ENCODE data around the gene CSGALNACT2. TPM values are rescaled to one million over a fixed set of nuclear protein-coding genes. Genes with fewer than 3 reads are reported as not detected.

Gene CSGALNACT2
- total RNA-seq, 1 experiment from 2014 or later = 9.2 TPM

- H3K9me3 ChIP-seq (ENCODE audit: low read length) = no peaks in the 10 kb centered on the region
- DNase-seq = no peak
- no peaks in the 10 kb centered on the region for H3K9me2 ChIP-seq (replicated peaks; ENCODE audit: insufficient read depth, low read length)
- H2AFZ ChIP-seq (ENCODE audit: low read length) = no peak overlapping the region
- no peaks in the 10 kb centered on the region for H4K20me1 ChIP-seq (ENCODE audit: insufficient read depth, low read depth, low read length)
- no peak overlapping the region for H3K4me3 ChIP-seq (ENCODE audit: low read length)
- H3K27me3 ChIP-seq (ENCODE audit: low read length) = no peaks in the 10 kb centered on the region
- H3K79me2 ChIP-seq (ENCODE audit: low read length) = no peaks in the 10 kb centered on the region
- no peak overlapping the region for H3K4me2 ChIP-seq (ENCODE audit: low read depth, low read length, poor library complexity, severe bottlenecking)
- no peak overlapping the region for H3K27ac ChIP-seq (ENCODE audit: low read length)
- H3K9ac ChIP-seq (ENCODE audit: low read length) = no peak overlapping the region
- H3K36me3 ChIP-seq (ENCODE audit: insufficient read depth, low read length) = no peaks in the 10 kb centered on the region
- peaks cover 9% of the 10 kb centered on the region for H3K4me1 ChIP-seq (ENCODE audit: low read length)
Measured at GRCh38 chr10:43132867-43133787, 5.1 kb upstream of the CSGALNACT2 start.

GRCh38 chr10:43134126-43134905 is 3.9 kb upstream of the CSGALNACT2 start:
- no peak overlapping the region for H3K27ac ChIP-seq (ENCODE audit: low read length)

GRCh38 chr10:43135064-43135463 is 3.2 kb upstream of the CSGALNACT2 start:
- Histone ChIP-seq H3K79me2 (ENCODE audit: low read length) (peaks cover 16% of the 10 kb centered on the region), H2AFZ (ENCODE audit: low read length) (no peak overlapping the region), H3K4me1 (ENCODE audit: low read length) (peaks cover 20% of the 10 kb centered on the region), H4K20me1 (ENCODE audit: insufficient read depth, low read depth, low read length) (no peaks in the 10 kb centered on the region; the same call in 1 of the 2 replicates), H3K9ac (ENCODE audit: low read length) (no peak overlapping the region), H3K4me3 (ENCODE audit: low read length) (no peak overlapping the region), H3K9me2 (replicated peaks; ENCODE audit: insufficient read depth, low read length) (no peaks in the 10 kb centered on the region), H3K4me2 (ENCODE audit: low read depth, low read length, poor library complexity, severe bottlenecking) (no peak overlapping the region), H3K27me3 (ENCODE audit: low read length) (no peaks in the 10 kb centered on the region), H3K9me3 (ENCODE audit: low read length) (no peaks in the 10 kb centered on the region), H3K27ac (ENCODE audit: low read length) (no peak overlapping the region), H3K36me3 (ENCODE audit: insufficient read depth, low read length) (no peaks in the 10 kb centered on the region)
- no peak for DNase-seq

More at GRCh38 chr10:43134126-43134905, 3.9 kb upstream of the CSGALNACT2 start:
- DNase-seq = no peak
- H3K27me3 ChIP-seq (ENCODE audit: low read length) = no peaks in the 10 kb centered on the region
- H3K9me3 ChIP-seq (ENCODE audit: low read length) = no peaks in the 10 kb centered on the region
- no peak overlapping the region for H2AFZ ChIP-seq (ENCODE audit: low read length)
- no peak overlapping the region for H3K4me2 ChIP-seq (ENCODE audit: low read depth, low read length, poor library complexity, severe bottlenecking)
- H3K36me3 ChIP-seq (ENCODE audit: insufficient read depth, low read length) = no peaks in the 10 kb centered on the region
- peaks cover 12% of the 10 kb centered on the region for H3K4me1 ChIP-seq (ENCODE audit: low read length)
- peaks cover 9% of the 10 kb centered on the region for H3K79me2 ChIP-seq (ENCODE audit: low read length)
- no peak overlapping the region for H3K4me3 ChIP-seq (ENCODE audit: low read length)
- no peak overlapping the region for H3K9ac ChIP-seq (ENCODE audit: low read length)
- no peaks in the 10 kb centered on the region for H4K20me1 ChIP-seq (ENCODE audit: insufficient read depth, low read depth, low read length)
- H3K9me2 ChIP-seq (replicated peaks; ENCODE audit: insufficient read depth, low read length) = no peaks in the 10 kb centered on the region

DNA sequence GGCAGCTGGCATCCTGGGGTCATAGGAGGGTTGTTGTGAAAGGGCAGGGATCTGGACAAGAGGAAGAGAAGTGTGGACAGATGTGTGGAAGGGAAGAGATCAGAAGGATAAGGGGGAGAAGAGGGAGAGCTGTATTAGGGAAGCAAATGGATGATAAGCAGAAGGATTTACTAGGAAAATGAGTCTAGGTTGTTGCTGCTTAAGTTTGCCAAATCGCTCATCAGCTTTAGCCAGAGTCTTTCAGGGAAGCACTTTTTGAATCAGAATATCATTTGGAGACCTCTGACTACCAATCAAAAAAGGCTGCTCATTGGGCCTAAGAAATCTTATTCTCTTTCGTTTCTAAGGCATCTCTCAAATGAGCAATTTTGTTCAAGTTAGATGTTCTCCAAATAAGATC is 2.6 kb upstream of the CSGALNACT2 start:
- Histone ChIP-seq H3K27me3 (ENCODE audit: low read length) (no peaks in the 10 kb centered on the region), H3K4me3 (ENCODE audit: low read length) (no peak overlapping the region)

DNA sequence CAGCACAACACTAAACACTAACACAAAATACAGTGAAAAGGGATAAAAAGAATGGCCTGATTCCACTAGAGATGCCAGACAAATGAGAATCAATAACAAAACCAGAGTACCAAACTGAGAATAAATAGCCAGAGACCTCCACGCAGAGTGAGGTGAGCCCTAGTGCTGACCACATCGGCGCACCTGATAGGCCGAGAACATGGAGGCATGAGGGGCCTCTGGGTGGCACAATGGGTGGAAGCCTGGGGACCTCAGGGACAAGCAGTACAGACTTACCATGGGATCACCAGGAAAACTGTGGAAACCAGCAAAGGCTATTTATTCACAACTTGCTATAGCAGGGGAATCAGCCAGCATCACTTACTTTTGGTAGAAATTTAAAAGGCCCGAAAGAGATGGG is 1.8 kb upstream of the CSGALNACT2 start:
- no peak overlapping the region for H2AFZ ChIP-seq (ENCODE audit: low read length)
- H3K79me2 ChIP-seq (ENCODE audit: low read length) = peaks cover 28% of the 10 kb centered on the region
- no peaks in the 10 kb centered on the region for H3K9me2 ChIP-seq (replicated peaks; ENCODE audit: insufficient read depth, low read length)
- DNase-seq = no peak
- H3K27ac ChIP-seq (ENCODE audit: low read length) = no peak overlapping the region
- no peak overlapping the region for H3K4me3 ChIP-seq (ENCODE audit: low read length)
- no peaks in the 10 kb centered on the region; the same call in 1 of the 2 replicates for H4K20me1 ChIP-seq (ENCODE audit: insufficient read depth, low read depth, low read length)
- no peaks in the 10 kb centered on the region for H3K9me3 ChIP-seq (ENCODE audit: low read length)
- H3K36me3 ChIP-seq (ENCODE audit: insufficient read depth, low read length) = no peaks in the 10 kb centered on the region
- H3K4me2 ChIP-seq (ENCODE audit: low read depth, low read length, poor library complexity, severe bottlenecking) = no peak overlapping the region
- H3K4me1 ChIP-seq (ENCODE audit: low read length) = peaks cover 29% of the 10 kb centered on the region
- no peaks in the 10 kb centered on the region for H3K27me3 ChIP-seq (ENCODE audit: low read length)
- no peak overlapping the region for H3K9ac ChIP-seq (ENCODE audit: low read length)

More for the DNA sequence above, 2.6 kb upstream of the CSGALNACT2 start:
- Histone ChIP-seq H4K20me1 (ENCODE audit: insufficient read depth, low read depth, low read length) (no peaks in the 10 kb centered on the region; the same call in 1 of the 2 replicates), H3K79me2 (ENCODE audit: low read length) (peaks cover 22% of the 10 kb centered on the region), H3K4me2 (ENCODE audit: low read depth, low read length, poor library complexity, severe bottlenecking) (no peak overlapping the region), H3K36me3 (ENCODE audit: insufficient read depth, low read length) (no peaks in the 10 kb centered on the region), H3K27ac (ENCODE audit: low read length) (no peak overlapping the region), H2AFZ (ENCODE audit: low read length) (no peak overlapping the region), H3K9me3 (ENCODE audit: low read length) (no peaks in the 10 kb centered on the region), H3K9ac (ENCODE audit: low read length) (no peak overlapping the region), H3K9me2 (replicated peaks; ENCODE audit: insufficient read depth, low read length) (no peaks in the 10 kb centered on the region), H3K4me1 (ENCODE audit: low read length) (peaks cover 25% of the 10 kb centered on the region)
- DNase-seq = no peak

DNA sequence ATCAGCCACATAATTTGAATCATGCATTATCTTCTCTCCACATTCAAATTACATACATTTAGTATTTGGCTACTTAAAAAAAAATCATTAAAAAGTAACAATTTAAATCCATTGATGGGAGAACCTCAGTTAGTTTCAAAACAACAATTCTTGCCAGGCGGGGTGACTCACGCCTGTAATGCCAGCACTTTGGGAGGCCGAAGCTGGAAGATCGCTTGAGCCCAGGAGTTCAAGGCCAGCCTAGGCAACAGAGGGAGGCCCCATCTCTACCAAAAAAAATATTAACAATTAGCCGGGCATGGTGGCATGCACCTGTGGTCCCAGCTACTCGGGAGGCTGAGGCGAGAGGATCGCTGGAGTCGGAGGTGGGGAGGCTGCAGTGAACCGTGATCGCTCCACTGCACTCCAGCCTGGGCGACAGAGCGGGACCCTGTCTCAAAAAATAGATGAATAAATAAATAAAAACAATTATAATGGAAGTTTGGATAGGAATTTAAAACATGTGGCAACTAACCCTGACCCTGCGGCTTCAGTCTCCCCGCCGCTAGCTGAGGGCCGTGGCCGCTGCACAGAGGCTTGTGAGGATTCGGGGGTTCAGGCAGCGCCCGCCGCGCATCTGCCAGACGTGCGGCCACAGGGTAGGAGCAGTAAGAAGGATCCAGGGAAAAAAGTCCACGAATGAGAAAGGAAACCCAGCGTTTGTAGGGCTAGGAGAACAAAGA is 1.1 kb upstream of the CSGALNACT2 start:
- Histone ChIP-seq H3K4me1 (ENCODE audit: low read length) (peaks cover 34% of the 10 kb centered on the region), H3K79me2 (ENCODE audit: low read length) (peaks cover 33% of the 10 kb centered on the region), H3K36me3 (ENCODE audit: insufficient read depth, low read length) (no peaks in the 10 kb centered on the region), H4K20me1 (ENCODE audit: insufficient read depth, low read depth, low read length) (no peaks in the 10 kb centered on the region; the same call in 1 of the 2 replicates), H3K9ac (ENCODE audit: low read length) (peak overlapping the region; percentile 95), H3K4me2 (ENCODE audit: low read depth, low read length, poor library complexity, severe bottlenecking) (peak overlapping the region; percentile 85), H3K9me2 (replicated peaks; ENCODE audit: insufficient read depth, low read length) (no peaks in the 10 kb centered on the region), H3K4me3 (ENCODE audit: low read length) (peak overlapping the region; percentile 96), H3K27me3 (ENCODE audit: low read length) (no peaks in the 10 kb centered on the region), H3K9me3 (ENCODE audit: low read length) (no peaks in the 10 kb centered on the region), H3K27ac (ENCODE audit: low read length) (no peak overlapping the region), H2AFZ (ENCODE audit: low read length) (no peak overlapping the region)
- no peak for DNase-seq

DNA sequence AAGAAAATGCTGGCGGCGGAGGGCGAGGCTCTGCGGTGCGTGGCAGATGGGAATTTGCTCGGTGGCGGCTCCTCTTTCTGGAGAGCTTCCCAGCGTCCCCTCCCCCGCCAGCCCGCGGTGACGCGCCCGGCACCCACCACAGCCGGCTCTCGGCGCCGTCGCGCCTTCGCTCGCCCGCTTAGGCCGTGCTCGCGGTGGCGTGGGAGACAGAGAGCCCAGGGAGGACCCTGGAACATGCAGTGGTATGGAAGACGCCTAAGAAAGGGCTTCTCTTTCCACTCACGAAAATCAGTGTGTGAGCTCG is 576 bp upstream of the CSGALNACT2 start:
- Histone ChIP-seq H2AFZ (ENCODE audit: low read length) (peak overlapping the region; percentile 95), H4K20me1 (ENCODE audit: insufficient read depth, low read depth, low read length) (no peaks in the 10 kb centered on the region; the same call in 1 of the 2 replicates), H3K9me3 (ENCODE audit: low read length) (no peaks in the 10 kb centered on the region), H3K4me2 (ENCODE audit: low read depth, low read length, poor library complexity, severe bottlenecking) (peak overlapping the region; percentile 85), H3K27ac (ENCODE audit: low read length) (no peak overlapping the region), H3K9ac (ENCODE audit: low read length) (peak overlapping the region; percentile 95), H3K4me1 (ENCODE audit: low read length) (peaks cover 34% of the 10 kb centered on the region), H3K79me2 (ENCODE audit: low read length) (peaks cover 38% of the 10 kb centered on the region), H3K27me3 (ENCODE audit: low read length) (no peaks in the 10 kb centered on the region), H3K4me3 (ENCODE audit: low read length) (peak overlapping the region; percentile 96), H3K9me2 (replicated peaks; ENCODE audit: insufficient read depth, low read length) (no peaks in the 10 kb centered on the region), H3K36me3 (ENCODE audit: insufficient read depth, low read length) (no peaks in the 10 kb centered on the region)
- no peak for DNase-seq

All from Karpas-422 (cell line).